Activated naive CD4-positive, alpha-beta T cell treated with anti-CD3 and anti-CD28 coated beads, Interleukin-2, amount 50 U/mL, for 72 hours (primary cell): Measurements from ENCODE around the gene CLSTN2. TPM values are rescaled to one million over a fixed set of nuclear protein-coding genes. Genes with fewer than 3 reads are reported as not detected.

ENCODE experiments used
- ATAC-seq, 2 donors: fragments of 150-1000 bp; cut with Tn5 transposase; 2 replicates each; pipeline ENCODE4 v1.10.0; 2021; ENCODE audit warnings: mild to moderate bottlenecking in 2 of 2, moderate library complexity in 2 of 2
- DNase-seq, 2 donors: peaks; one replicate each; pipeline ENCODE4 v3.0.0; 2021 to 2022; ENCODE audit warnings: low spot score in 2 of 2
- H3K27ac Mint-ChIP-seq, 2 donors: one replicate each; pipeline ENCODE4 v1.8.0; 2022; ENCODE audit warnings: mild to moderate bottlenecking in 2 of 2, mixed read lengths in 2 of 2
- H3K36me3 Mint-ChIP-seq, 2 donors: one replicate each; pipeline ENCODE4 v1.8.0; 2022; ENCODE audit warnings: mixed read lengths in 2 of 2
- H3K9me3 Mint-ChIP-seq, 2 donors: one replicate each; pipeline ENCODE4 v1.8.0; 2022; ENCODE audit warnings: mixed read lengths in 2 of 2
- total RNA-seq, 2 donors: library from RNA; stranded (reverse); gene quantifications; one replicate each; pipeline ENCODE4 v1.2.3, GENCODE V29; 2022

Gene CLSTN2
- total RNA-seq, 2 donors from 2014 or later = not detected

- DNase-seq (no peak), ATAC-seq (no peak)
- Mint-ChIP-seq H3K27ac (no peak overlapping the region), H3K36me3 (no peaks in the 10 kb centered on the region), H3K9me3 (peaks cover 0 to 5% of the 10 kb centered on the region in 2 donors)
Measured at GRCh38 chr3:140089403-140090072, 154.6 kb downstream of the CLSTN2 start.

- DNase-seq = no peak
- no peak for ATAC-seq
- H3K36me3 Mint-ChIP-seq = no peaks in the 10 kb centered on the region
- no peak overlapping the region for H3K27ac Mint-ChIP-seq
- peaks cover 0 to 5% of the 10 kb centered on the region in 2 donors for H3K9me3 Mint-ChIP-seq
Measured at GRCh38 chr3:140091143-140091542, 156.2 kb downstream of the CLSTN2 start.

- H3K36me3 Mint-ChIP-seq = no peaks in the 10 kb centered on the region
- peaks cover 0 to 5% of the 10 kb centered on the region in 2 donors for H3K9me3 Mint-ChIP-seq
- no peak for ATAC-seq
- DNase-seq = no peak
- H3K27ac Mint-ChIP-seq = no peak overlapping the region
Measured at GRCh38 chr3:140092848-140093536, 158.0 kb downstream of the CLSTN2 start.

- DNase-seq (no peak), ATAC-seq (no peak)
- Mint-ChIP-seq H3K36me3 (no peaks in the 10 kb centered on the region), H3K9me3 (peaks cover 0 to 5% of the 10 kb centered on the region in 2 donors), H3K27ac (no peak overlapping the region)
Measured at GRCh38 chr3:140093742-140094141, 158.8 kb downstream of the CLSTN2 start.

- Mint-ChIP-seq H3K9me3 (peaks cover 0 to 5% of the 10 kb centered on the region in 2 donors), H3K36me3 (no peaks in the 10 kb centered on the region), H3K27ac (no peak overlapping the region)
- ATAC-seq (no peak), DNase-seq (no peak)
Measured at GRCh38 chr3:140094487-140094886, 159.5 kb downstream of the CLSTN2 start.

GRCh38 chr3:140096037-140096436 lies 161.1 kb downstream of the CLSTN2 start:
- DNase-seq = no peak
- Mint-ChIP-seq H3K36me3 (no peaks in the 10 kb centered on the region), H3K27ac (no peak overlapping the region), H3K9me3 (peaks cover 0 to 4% of the 10 kb centered on the region in 2 donors)
- no peak for ATAC-seq

- ATAC-seq (no peak), DNase-seq (no peak)
- H3K27ac Mint-ChIP-seq = no peak overlapping the region
- peaks cover 0 to 4% of the 10 kb centered on the region in 2 donors for H3K9me3 Mint-ChIP-seq
- H3K36me3 Mint-ChIP-seq = no peaks in the 10 kb centered on the region
Measured at GRCh38 chr3:140097874-140098635, 163.1 kb downstream of the CLSTN2 start.

GRCh38 chr3:140100479-140100878 lies 165.5 kb downstream of the CLSTN2 start:
- Mint-ChIP-seq H3K9me3 (peaks cover 0 to 4% of the 10 kb centered on the region in 2 donors), H3K36me3 (no peaks in the 10 kb centered on the region), H3K27ac (no peak overlapping the region)
- DNase-seq (no peak), ATAC-seq (no peak)

- H3K9me3 Mint-ChIP-seq = peaks cover 0 to 4% of the 10 kb centered on the region in 2 donors
- no peaks in the 10 kb centered on the region for H3K36me3 Mint-ChIP-seq
- no peak for ATAC-seq
- no peak overlapping the region for H3K27ac Mint-ChIP-seq
- DNase-seq = no peak
Measured at GRCh38 chr3:140103166-140103565, 168.2 kb downstream of the CLSTN2 start.

GRCh38 chr3:140103986-140104645 lies 169.1 kb downstream of the CLSTN2 start:
- H3K27ac Mint-ChIP-seq = no peak overlapping the region
- peaks cover 0 to 4% of the 10 kb centered on the region in 2 donors for H3K9me3 Mint-ChIP-seq
- H3K36me3 Mint-ChIP-seq = no peaks in the 10 kb centered on the region
- DNase-seq (no peak), ATAC-seq (no peak)

- no peaks in the 10 kb centered on the region for H3K9me3 Mint-ChIP-seq
- ATAC-seq = no peak
- no peaks in the 10 kb centered on the region for H3K36me3 Mint-ChIP-seq
- H3K27ac Mint-ChIP-seq = no peak overlapping the region
- no peak for DNase-seq
Measured at GRCh38 chr3:140113996-140114788, 179.2 kb downstream of the CLSTN2 start.

- DNase-seq (no peak), ATAC-seq (no peak)
- Mint-ChIP-seq H3K27ac (no peak overlapping the region), H3K9me3 (no peaks in the 10 kb centered on the region), H3K36me3 (no peaks in the 10 kb centered on the region)
Measured at GRCh38 chr3:140114789-140115080, 179.8 kb downstream of the CLSTN2 start.

GRCh38 chr3:140117096-140117526 lies 182.1 kb downstream of the CLSTN2 start:
- H3K9me3 Mint-ChIP-seq = no peaks in the 10 kb centered on the region
- H3K27ac Mint-ChIP-seq = no peak overlapping the region
- no peak for ATAC-seq
- DNase-seq = no peak
- no peaks in the 10 kb centered on the region for H3K36me3 Mint-ChIP-seq

- no peak for ATAC-seq
- no peak for DNase-seq
- Mint-ChIP-seq H3K9me3 (no peaks in the 10 kb centered on the region), H3K36me3 (no peaks in the 10 kb centered on the region), H3K27ac (no peak overlapping the region)
Measured at GRCh38 chr3:140122183-140122582, 187.2 kb downstream of the CLSTN2 start.

- H3K27ac Mint-ChIP-seq = no peak overlapping the region
- no peak for DNase-seq
- H3K9me3 Mint-ChIP-seq = no peaks in the 10 kb centered on the region
- no peak for ATAC-seq
- H3K36me3 Mint-ChIP-seq = no peaks in the 10 kb centered on the region
Measured at GRCh38 chr3:140128217-140128616, 193.2 kb downstream of the CLSTN2 start.

- Mint-ChIP-seq H3K36me3 (no peaks in the 10 kb centered on the region), H3K9me3 (no peaks in the 10 kb centered on the region), H3K27ac (no peak overlapping the region)
- DNase-seq (peak in 1 of 2 donors; percentile 5), ATAC-seq (no peak)
Measured at GRCh38 chr3:140128631-140129030, 193.6 kb downstream of the CLSTN2 start.
